Amniotic stem cell (primary cell): Measurements from ENCODE around the gene ARMH1.

Experiments
- DNase-seq: peaks from one replicate; lab custom pipeline; 2025; lab: John Stamatoyannopoulos, UW

The ARMH1 gene

GRCh38 chr1:44674113-44675000 is at the start of gene ARMH1, which contains the start of gene TMEM53:
TSS of gene ARMH1 (plus strand) at chr1:44674714. CDS start at chr1:44689698, 14,984 bp downstream.
TSS of gene TMEM53 (minus strand) at chr1:44674481. CDS start at chr1:44674391, 90 bp downstream.
- DNase-seq, result peak; percentile 97

- no peak for DNase-seq
Measured at GRCh38 chr1:44625348-44625747, 49.2 kb upstream of the ARMH1 start.

- DNase-seq, result peak; percentile 73
Measured at GRCh38 chr1:44628962-44629756, 45.4 kb upstream of the ARMH1 start.

DNA sequence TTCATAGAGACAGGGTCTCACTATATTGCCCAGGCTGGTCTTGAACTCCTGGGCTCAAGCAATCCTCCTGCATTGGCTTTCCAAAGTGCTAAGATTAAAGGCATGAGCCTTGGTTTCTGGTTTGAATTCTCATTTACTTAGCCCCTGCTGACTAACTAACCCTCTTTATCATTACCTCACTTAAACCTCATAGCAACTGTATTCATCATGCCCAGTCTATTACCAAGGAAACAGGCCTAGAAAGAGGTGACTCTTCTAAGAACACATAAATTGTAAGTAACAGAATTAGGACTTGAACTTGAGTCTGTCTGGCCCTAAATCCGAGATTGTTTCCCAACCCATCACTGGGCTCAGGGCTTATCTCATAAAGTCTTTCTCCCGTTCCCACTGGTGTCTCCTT is 44.4 kb upstream of the ARMH1 start:
- no peak for DNase-seq

GRCh38 chr1:44631333-44631646 is 43.2 kb upstream of the ARMH1 start:
- no peak for DNase-seq

GRCh38 chr1:44631647-44632539 is 42.6 kb upstream of the ARMH1 start:
- DNase-seq, result peak; percentile 77

DNA sequence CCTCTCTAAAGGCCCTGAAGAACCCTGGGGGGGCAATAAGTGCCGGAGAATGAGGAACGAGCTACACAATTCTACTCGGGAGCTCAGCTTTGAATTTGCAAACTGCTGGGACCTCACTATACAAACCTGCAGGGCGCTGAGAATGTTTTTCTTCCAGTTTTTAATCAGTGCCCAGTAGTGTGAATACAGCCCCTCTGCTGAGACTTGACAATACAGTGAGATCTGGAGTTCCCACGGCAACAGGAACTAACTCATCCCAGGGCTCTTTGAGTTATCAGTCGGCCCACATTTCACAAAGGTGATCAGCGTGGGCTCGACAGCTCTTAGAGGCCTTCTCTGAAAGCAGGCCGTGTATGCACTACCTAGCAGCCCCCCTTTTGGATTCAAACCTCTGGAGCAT is 41.9 kb upstream of the ARMH1 start:
- no peak for DNase-seq

DNA sequence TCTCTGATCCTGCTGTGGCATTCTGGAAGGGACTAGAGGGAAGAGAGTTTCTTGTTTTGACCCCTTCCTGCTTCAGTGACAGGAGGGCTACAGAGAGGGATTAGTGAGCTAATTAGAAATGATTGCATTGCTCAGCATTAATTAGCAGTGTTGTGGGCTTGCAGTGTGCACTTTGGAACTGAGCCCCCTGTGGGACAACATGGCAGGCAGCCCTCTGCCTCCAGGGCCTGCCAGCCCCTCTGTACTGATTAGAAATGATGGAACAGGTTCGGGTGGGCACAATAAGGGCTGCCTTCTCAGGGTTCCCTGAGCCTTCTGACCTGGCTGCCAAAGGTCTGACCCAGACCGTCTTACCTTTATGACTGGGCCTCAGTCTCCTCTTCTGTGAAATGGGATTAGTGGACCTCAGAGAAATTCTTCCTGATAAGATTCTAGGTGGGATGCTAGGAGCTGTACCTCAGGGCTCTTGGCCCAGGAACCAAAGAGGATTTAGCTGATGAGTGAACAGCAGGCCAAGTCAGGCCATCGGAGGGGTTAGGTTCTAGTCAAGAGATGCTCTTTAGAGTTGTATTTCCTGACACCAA is 39.8 kb upstream of the ARMH1 start:
- DNase-seq, result no peak

DNA sequence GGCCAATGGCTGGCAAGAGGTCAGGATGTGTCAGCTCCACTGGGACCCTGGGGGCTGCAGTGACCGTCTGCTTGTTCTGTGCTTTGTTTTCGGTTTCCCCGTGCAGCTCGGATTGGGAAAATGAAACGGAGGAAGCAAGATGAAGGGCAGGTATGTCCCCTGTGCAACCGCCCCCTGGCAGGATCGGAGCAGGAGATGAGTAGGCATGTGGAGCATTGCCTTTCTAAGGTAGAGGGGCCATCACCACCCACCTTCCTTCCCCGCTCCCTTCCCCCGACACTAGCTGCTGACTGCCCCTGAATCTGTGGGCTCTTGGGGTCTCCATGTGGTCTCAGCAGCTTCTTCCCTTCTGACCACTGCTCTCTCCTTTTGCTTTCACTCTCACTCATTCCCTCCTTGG is 39.1 kb upstream of the ARMH1 start:
- DNase-seq, result no peak

DNA sequence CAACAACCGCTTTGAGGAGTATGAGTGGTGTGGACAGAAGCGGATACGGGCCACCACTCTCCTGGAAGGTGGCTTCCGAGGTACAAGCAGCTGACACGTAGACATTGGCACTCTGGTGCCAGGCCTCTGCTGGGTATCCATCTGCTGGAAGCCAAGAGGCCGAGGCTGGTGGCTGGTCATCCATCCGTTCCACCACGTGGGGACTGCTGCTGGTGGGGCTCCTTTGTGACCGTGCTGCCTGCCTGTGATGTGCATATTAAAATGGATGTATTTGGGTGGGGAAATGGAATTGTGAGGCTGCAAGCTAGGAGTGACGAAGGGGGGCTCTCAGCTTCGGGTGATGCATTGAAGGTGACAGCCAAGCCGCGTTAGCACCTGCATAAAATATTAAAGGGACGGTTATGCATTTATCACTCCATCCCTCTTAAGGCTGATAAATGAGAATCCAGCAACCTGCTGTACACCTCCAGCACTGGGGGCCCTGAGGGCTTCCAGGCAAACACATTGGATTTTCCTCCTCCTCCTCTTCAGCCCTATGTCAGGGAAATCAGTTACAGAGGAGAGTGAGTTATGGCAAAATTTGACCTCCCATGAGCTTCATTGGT is 38.3 kb upstream of the ARMH1 start:
- no peak for DNase-seq

GRCh38 chr1:44636688-44637598 is 37.6 kb upstream of the ARMH1 start:
- DNase-seq, result no peak

DNA sequence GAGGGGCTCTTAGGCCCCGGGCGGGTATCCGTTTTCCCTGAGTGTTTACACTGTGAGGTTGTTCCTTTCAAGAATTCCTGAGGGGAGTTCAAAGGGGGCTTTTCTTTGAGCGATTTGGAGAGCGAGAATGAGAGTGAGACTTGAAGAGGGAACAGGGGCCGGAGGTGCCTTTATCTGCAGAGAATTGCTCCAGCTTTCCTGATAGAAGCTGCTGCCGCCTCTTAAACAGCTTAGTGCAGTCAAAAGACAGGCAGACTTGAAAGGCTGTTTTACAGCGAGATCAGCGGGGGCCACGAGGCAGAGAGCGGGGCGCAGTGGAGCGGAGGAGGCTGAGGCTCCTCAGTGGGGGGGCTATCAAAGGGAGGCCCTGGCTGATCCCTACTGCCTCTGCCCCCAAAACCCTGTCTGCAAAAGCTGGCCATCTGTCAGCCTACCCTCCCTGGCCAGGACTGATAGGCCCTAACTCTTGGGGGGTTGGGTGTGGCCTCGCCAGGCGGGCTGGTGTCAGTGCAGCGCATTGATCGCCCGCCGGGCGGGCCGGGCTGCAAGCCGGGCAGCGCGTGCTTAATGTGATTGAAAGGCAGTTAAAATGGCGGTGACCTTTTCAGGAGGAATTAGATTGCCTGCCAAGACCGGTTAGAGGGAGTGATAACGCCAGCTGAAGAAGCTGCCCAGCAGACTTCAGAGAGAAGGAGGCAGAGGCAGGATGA is 36.7 kb upstream of the ARMH1 start:
- no peak for DNase-seq

DNA sequence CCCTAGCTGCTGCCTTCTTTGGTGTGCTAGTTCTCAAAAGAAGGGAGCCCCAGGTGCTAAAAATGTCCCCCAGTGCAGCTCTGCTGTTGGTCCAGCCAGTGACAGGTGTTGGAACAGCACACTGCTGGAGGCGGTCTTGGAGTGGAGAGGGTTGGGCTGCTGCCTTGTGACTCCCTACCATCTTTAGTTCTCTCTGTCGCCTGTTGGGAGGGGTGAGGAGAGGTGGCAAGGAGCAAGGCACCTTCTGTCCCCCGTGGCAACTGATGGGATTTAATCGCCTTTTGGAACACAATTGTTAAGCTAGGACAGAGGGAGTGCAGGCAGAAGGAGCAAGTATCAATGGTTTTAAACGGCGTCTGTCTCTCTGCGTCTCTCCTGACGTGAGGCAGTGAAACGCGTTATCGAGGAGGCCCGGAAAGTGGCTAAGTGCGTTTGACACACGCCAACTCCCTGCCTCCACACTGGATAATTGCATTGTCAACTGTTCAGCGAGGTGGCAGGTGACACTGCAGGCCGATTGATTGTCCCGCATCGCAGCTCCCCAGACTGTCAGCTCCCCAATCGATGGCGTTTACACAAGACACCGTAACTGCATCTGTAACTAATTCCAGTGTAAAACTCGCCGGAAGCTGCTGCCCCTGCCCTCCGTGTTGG is 34.2 kb upstream of the ARMH1 start:
- no peak for DNase-seq

DNA sequence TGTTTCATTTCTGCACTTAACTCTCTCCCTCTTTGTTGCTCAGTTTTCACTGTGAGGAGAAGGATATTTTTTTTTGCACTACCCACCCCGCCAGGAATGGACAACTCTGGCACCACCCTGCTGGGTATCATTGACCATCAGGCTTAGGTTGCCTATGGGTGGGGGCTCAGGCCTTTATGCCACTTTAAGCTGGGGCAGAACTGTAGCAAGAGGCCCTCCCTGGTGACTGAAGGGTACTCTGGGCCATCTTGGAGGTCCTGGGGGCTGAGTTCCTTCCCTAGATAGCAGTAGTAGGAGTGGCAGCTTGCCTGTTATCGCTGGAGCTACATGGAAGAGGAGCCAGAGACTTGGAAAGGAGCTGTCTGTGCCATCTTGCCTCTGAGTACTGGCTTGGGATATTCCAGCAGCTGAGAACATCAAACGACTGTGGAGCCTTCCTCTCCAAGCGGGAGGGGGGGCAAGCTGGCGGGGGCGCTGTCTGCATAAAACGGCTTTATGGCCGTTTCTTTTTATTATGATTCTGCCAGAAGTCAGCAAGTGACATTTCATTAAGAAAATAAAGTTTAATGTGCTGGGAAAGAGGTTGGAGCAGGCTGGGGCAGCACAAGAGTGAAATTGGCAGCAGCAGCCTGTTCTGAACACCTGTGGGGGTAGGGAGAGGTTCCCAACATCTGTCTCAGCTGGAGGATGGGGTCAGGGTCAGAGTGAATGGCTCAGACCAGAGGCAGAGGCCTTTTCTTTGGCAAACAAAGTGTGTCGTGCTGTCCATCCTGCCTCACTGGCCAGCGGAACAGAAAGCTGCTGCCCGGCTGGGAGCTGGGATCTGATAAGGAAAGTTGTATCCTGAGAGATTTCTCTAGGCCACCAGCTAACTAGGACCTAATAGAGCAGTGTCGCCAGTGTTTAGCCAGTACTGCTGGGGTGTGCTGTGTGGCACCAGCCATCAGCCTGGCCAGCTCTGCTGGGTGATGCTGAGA is 33.1 kb upstream of the ARMH1 start:
- DNase-seq, result no peak

GRCh38 chr1:44642255-44642654 is 32.3 kb upstream of the ARMH1 start:
- DNase-seq, result no peak

GRCh38 chr1:44642925-44643324 is 31.6 kb upstream of the ARMH1 start:
- DNase-seq, result no peak

- no peak for DNase-seq
Measured at GRCh38 chr1:44643721-44644334, 30.7 kb upstream of the ARMH1 start.
